Measurements from ENCODE around the gene ZFYVE1. TPM values are rescaled to one million over a fixed set of nuclear protein-coding genes. Genes with fewer than 3 reads are reported as not detected.

ZFYVE1 gene
- total and polyA plus RNA-seq, 7 donors, result 5.3 to 17.9 (median 17.4) TPM

- DNase-seq (no peak), ATAC-seq (no peak)
- H3K9me3 ChIP-seq, result no peaks in the 10 kb centered on the region
- peaks cover 2 to 97% of the 10 kb centered on the region in 2 donors for H3K36me3 ChIP-seq (ENCODE audit: insufficient read depth in 1 of 2, low read depth in 1 of 2)
- WGBS, 3 donors, result 92 to 96% (median 92%) methylated on average over 14 of the region's 14 CpGs
- intact Hi-C loops (cut with DNase I), result no loop called here
- H3K4me1 ChIP-seq, result no peaks in the 10 kb centered on the region
- H3K27me3 ChIP-seq (ENCODE audit: insufficient read depth in 3 of 3, low read length in 2 of 3), result no peaks in the 10 kb centered on the region
- no peak overlapping the region for H3K4me3 ChIP-seq
- TF ChIP-seq CTCF (IDR thresholded peaks at IDR 0.05), result no peak
- no peak overlapping the region for H3K27ac ChIP-seq
Measured at GRCh38 chr14:72942934-72943333, 84.0 kb downstream of the ZFYVE1 start.

- DNase-seq, result no peak
- Histone ChIP-seq H3K27me3 (ENCODE audit: insufficient read depth in 3 of 3, low read length in 2 of 3) (no peaks in the 10 kb centered on the region), H3K9me3 (no peaks in the 10 kb centered on the region), H3K4me3 (no peak overlapping the region), H3K4me1 (no peaks in the 10 kb centered on the region), H3K27ac (no peak overlapping the region), H3K36me3 (ENCODE audit: insufficient read depth in 1 of 2, low read depth in 1 of 2) (peaks cover 2 to 84% of the 10 kb centered on the region in 2 donors)
- ATAC-seq, result no peak
- no peak for TF ChIP-seq CTCF (IDR thresholded peaks at IDR 0.05)
- 66 to 70% (median 67%) methylated on average over 12 of the region's 12 CpGs for WGBS, 3 donors
- intact Hi-C loops (cut with DNase I), result no loop called here
Measured at GRCh38 chr14:72941286-72941985, 85.5 kb downstream of the ZFYVE1 start.

DNA sequence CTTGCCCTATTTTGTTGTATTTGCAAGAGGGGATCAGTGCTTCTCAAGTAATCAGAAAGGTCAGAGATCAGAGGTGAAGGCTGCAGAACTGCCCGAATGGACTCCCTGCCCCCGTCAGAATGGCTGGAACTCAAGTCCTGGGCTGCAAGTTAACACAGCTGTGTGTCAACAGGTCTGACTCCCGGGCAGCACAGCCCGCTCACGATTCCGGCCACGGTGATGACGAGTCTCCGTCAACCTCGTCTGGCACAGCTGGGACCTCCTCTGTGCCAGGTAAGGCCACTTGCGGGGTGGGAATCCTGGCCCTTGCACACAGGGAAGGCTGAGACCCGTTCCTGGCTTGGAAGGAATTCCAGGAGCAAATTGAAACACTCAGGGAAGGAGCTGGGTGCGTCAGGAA, 87.3 kb downstream of the ZFYVE1 start:
- DNase-seq (no peak), ATAC-seq (no peak)
- Histone ChIP-seq H3K36me3 (ENCODE audit: insufficient read depth in 1 of 2, low read depth in 1 of 2) (peaks cover 2 to 66% of the 10 kb centered on the region in 2 donors), H3K9me3 (no peaks in the 10 kb centered on the region), H3K27ac (no peak overlapping the region), H3K4me1 (no peaks in the 10 kb centered on the region), H3K4me3 (no peak overlapping the region), H3K27me3 (ENCODE audit: insufficient read depth in 3 of 3, low read length in 2 of 3) (no peaks in the 10 kb centered on the region)
- no peak for TF ChIP-seq CTCF (IDR thresholded peaks at IDR 0.05)
- intact Hi-C loops (cut with DNase I), result no loop called here
- 75 to 79% (median 78%) methylated on average over 13 of the region's 13 CpGs for WGBS, 3 donors

DNA sequence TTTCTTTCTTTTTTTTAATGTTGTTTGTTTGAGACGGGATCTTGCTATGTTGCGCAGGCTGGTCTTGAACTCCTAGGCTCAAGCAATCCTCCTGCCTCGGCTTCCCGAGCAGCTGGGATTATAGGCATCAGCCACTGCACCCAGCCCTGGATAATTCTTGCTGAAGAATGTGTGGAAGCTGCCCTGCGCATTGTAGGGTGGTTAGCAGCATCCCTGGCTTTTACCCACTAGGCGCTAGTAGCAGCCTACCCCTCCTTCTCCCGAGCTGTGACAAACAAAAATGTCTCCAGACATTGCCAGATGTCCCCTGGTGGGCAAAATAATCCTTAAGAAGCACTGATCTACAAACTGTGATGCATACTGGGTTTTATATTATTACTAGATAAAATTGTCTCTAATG, 94.0 kb downstream of the ZFYVE1 start:
- 88 to 95% (median 92%) methylated on average over 7 of the region's 7 CpGs for WGBS, 3 donors
- peaks cover 0 to 2% of the 10 kb centered on the region in 2 donors for H3K36me3 ChIP-seq (ENCODE audit: insufficient read depth in 1 of 2, low read depth in 1 of 2)
- no peak for DNase-seq
- H3K27ac ChIP-seq, result no peak overlapping the region
- ATAC-seq, result no peak
- intact Hi-C loops (cut with DNase I), result no loop called here
- no peaks in the 10 kb centered on the region for H3K27me3 ChIP-seq (ENCODE audit: insufficient read depth in 3 of 3, low read length in 2 of 3)
- no peaks in the 10 kb centered on the region for H3K9me3 ChIP-seq
- H3K4me1 ChIP-seq, result no peaks in the 10 kb centered on the region
- TF ChIP-seq CTCF (IDR thresholded peaks at IDR 0.05), result no peak
- H3K4me3 ChIP-seq, result no peak overlapping the region

All from psoas muscle (tissue), 8 donors.